Measurements from ENCODE around the gene SEC11A.
A peak's percentile ranks its signal among the peaks of the same experiment; 100 is the strongest.
"Not testable (repeated sequence)": the region's sequence is repeated elsewhere in the genome, so short reads cannot be mapped to it uniquely, and the experiment has no call there.

The SEC11A gene

DNA sequence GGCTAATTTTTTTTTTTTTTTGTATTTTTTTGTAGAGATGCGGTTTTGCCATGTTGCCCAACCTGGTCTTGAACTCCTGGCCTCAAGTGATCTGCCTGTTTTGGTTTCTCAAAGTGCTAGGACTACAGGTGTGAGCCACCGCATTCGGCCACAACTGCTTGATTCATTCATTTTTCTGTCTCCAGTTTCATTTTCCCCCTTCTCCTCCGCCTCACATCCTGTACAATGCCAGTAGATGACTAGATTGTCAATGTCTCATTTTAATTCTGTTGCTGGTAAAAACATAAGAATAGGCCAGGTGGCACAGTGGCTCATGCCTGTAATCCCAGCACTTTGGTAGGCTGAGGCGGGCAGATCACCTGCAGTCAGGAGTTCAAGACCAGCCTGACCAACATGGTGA, 20.4 kb upstream of the SEC11A start:
- DNase-seq, result no peak

DNA sequence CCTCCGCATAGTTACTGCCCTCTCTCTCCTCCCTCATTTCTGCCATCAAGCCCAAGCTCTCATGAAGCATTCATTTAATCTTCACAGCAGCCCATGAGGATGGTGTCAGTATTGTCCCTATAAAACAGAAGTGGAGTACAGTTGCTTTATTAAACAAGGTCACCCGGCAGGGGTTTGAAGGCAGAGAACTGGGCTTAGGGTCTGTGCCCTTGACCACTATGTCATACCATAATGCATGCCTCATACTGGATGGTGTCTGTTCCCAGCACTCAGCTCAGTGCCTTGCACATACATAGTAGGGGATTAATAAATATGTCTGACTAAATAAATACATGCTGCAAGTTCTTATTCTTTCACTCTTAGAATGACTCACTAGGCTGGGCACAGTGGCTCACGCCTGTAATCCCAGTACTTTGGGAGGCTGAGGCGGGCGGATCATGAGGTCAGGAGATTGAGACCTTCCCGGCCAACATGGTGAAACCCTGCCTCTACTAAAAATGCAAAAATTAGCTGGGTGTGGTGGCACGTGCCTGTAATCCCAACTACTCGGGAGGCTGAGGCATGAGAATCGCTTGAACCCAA, 19.6 kb upstream of the SEC11A start:
- DNase-seq, result not testable (repeated sequence)

- DNase-seq, result peak; percentile 41
Observed at GRCh38 chr15:84734794-84735479, 19.0 kb upstream of the SEC11A start.

DNA sequence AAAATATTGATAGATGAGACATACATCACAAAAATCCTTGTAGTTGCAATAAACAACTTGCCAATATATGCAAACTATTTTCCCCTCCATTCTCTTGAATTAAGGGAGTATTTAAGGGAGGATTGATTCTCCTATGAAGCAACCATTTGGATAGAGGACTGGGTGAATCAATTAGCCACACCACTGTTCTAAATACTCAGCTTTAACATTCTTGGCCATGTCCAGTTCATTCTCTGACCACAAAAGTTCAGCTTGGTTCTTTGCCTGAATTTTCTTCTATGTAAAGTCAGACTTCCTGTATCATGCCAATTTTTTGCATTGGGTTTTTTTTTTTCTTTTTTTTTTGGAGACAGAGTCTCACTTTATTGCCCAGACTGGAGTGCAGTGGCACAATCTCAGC, 15.8 kb upstream of the SEC11A start:
- DNase-seq, result peak; percentile 32

GRCh38 chr15:84727429-84727828, 11.5 kb upstream of the SEC11A start:
- DNase-seq, result no peak

DNA sequence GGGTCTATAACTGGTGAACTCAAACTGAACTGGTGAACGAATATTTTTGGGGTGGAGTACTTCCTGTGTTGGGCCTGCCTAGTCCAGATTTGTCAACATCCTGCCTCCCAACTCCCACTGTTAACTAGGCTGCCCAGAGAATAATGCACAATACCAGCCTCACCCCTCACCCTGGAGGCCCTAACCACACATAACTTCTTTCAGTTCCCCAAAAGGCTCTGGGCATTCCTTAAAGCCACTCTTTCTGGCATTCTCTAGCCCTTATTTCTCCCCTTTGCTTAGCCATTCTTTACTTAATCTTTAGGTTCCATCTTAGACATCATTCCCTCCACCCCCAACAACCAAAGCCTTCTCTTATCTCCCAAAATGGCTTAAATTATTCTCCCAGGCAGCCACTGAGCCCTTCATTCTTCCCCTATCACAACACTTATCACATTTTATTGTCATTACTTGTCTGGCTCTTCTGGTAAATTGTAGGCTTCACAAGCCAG, 9.1 kb upstream of the SEC11A start:
- peak; percentile 35 for DNase-seq

DNA sequence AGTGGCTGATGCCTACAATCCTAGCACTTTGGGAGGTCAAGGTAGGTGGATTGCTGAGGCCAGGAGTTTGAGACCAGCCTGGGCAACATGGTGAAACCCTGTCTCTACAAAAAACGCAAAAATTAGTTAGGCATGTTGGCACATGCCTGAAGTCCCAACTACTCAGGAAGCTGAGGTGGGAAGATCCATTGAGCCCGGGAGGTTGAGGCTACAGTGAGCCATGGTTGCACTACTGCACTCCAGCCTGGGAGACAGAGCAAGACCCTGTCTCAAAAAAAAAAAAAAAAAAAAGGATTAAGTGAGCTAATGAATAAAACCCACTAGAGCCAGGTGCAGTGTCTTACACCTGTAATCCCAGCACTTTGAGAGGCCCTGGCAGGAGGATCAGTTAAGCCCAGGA, 6.7 kb upstream of the SEC11A start:
- no peak for DNase-seq

GRCh38 chr15:84721371-84721770, 5.4 kb upstream of the SEC11A start:
- no peak for DNase-seq

GRCh38 chr15:84715441-84716035, 401 bp downstream of the SEC11A start:
- DNase-seq, result peak; percentile 18

- no peak for DNase-seq
Observed at GRCh38 chr15:84714821-84715220, 1.1 kb downstream of the SEC11A start.

DNA sequence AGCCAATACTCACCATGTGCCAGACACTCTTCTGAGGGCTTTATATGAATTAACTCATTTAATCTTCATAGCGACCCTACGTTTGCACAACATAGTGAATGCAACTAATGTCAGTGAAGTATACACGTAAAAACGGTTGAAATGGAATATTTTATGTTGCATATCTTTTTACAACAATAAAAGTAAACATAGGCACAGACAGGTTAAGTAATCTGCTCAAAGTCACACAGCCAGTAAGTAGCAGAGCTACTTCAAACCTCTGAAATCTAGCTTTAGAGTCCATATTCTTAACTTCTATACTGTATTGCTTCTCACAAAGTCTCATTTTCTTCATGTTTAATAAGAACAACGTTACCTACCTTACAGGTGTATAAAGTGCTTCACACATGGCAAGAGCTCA, 1.6 kb downstream of the SEC11A start:
- DNase-seq, result no peak

- DNase-seq, result no peak
Observed at GRCh38 chr15:84703808-84704207, 12.1 kb downstream of the SEC11A start.

DNA sequence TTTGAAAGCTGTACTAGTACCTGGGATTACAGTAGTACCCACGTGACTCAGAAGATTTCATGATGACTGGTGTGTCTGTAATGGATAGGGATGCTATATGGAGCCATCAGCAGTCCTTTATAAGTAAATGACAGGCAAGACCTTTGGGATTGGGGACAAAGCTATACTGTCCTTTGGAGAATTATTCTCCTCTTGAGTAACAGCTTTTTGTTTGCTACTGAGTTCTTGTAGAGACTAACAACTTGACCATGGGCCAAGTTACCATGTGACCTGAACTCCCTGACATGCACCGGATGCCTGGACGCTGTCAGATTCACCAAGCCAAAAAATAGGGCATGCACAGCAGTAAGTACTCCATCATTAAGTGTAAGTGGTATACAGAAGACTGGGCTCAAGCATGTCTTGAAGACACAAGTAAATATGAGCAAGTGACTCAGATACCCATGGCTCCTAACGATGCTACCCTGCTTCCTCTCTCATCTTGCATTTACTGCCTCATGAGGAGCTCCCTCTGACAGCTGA, 12.9 kb downstream of the SEC11A start:
- DNase-seq, result no peak

- DNase-seq, result no peak
Observed at GRCh38 chr15:84699538-84700191, 16.3 kb downstream of the SEC11A start.

GRCh38 chr15:84697236-84697990, 18.5 kb downstream of the SEC11A start:
- no peak for DNase-seq

DNA sequence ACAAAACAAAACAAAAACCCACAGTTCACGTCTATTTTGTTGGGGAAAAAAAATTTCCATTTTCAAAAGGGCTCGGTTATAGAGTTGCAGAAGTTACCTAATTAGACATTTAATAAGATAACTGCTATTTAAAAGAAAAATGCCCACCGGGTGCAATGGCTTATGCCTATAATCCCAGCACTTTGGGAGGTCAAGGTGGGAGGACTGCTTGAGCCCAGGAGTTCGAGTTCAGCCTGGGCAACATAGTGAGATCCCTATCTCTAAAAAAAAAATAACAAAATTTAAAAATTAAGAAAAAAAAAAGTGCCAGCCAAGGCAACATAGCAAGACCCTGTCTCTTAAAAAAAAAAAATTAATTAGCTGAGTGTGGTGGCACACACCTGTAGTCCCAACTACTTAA, 19.2 kb downstream of the SEC11A start:
- no peak for DNase-seq

GRCh38 chr15:84690342-84690741, 25.6 kb downstream of the SEC11A start:
- DNase-seq, result no peak

DNA sequence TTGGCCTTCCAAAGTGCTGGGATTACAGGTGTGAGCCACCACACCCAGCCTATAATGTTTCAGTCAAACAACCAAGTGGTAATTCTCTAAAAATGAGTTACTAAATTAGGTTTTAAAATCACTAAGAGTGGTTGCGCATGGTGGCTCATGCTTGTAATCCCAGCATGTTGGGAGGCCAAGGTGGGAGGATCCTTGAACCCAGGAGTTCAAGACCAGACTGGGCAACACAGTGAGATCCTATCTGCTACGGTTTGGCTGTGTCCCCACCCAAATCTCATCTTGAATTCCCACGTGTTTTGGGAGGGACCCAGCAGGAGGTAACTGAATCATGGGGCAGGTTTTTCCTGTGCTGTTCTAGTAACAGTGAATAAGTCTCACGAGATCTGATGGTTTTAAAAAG, 26.1 kb downstream of the SEC11A start:
- no peak for DNase-seq

DNA sequence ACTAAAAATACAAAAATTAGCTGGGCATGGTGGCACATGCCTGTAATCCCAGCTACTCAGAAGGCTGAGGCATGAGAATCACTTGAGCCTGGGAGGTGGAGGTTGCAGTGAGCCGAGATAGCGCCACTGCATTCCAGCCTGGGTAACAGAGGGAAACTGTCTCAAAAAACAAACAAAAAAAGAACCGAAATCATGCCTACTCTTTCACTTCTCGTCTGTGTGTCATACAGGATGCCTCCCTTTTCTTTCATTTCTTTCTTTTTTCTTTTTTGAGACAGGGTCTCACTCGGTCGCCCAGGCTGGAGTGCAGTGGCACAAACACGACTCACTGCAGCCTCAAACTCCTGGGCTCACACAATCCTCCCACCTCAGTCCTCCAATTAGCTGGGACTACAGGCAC, 29.5 kb downstream of the SEC11A start:
- not testable (repeated sequence) for DNase-seq

DNA sequence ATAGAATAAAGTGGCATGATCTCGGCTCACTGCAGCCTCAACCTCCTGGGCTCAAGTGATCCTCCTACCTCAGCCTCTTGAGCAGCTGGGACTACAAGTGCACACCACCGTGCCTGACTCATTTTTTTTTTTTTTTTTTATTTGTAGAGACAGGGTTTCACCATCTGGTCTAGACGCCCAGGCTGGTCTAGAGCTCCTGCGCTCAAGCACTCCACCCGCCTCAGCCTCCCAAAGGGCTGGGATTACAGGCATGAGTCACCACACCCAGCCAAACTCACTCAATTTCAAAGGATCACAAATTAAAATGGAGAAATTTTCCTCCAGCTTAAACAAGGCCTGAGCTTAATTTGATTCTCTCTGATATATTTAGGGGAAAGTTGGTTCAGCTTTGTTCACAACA, 30.6 kb downstream of the SEC11A start:
- DNase-seq, result peak; percentile 82

- peak; percentile 17 for DNase-seq
Observed at GRCh38 chr15:84684092-84684491, 31.8 kb downstream of the SEC11A start.

DNA sequence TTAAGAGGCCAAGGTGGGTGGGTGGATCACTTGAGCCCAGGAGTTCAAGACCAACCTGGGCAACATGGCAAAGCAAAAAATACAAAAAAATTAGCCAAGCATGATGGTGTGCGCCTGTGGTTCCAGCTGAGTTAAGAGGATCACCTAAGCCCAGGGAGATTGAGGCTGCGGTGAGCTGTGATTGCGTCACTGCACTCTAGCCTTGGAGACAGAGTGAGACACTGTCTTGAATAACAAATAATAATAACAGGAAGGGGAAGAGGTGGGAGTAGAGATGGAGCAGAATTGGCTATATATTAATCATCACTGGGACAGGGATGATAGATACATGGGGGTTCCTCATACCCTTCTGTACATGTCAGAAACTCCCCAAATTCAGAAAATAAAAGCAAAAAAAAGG, 34.1 kb downstream of the SEC11A start:
- DNase-seq, result no peak

- DNase-seq, result peak; percentile 85
Observed at GRCh38 chr15:84671211-84671610, 44.7 kb downstream of the SEC11A start.

Measured in fibroblast of skin of right quadriceps (primary cell).